Gastrocnemius medialis (tissue), 4 donors: Measurements from ENCODE around the gene IQCK.

Experiments used
- CTCF ChIP-seq, 5 experiments: fragments of 450-650 bp in 3 of 5; fragments of 200-600 bp in 2 of 5; sonication (generic) in 2 of 5; IDR thresholded peaks in 4 of 5; conservative IDR thresholded peaks in 1 of 5; 1 replicate in 4 of 5; 2 replicates in 1 of 5; pipeline ENCODE4 v1.5.1; 2016 to 2019; ENCODE audit warnings: antibody characterized with exemption in 5 of 5, mild to moderate bottlenecking in 3 of 5, moderate library complexity in 3 of 5
- POLR2A ChIP-seq, 2 donors: fragments of 450-650 bp; IDR thresholded peaks; one replicate each; pipeline ENCODE4 v1.6.1; 2017; ENCODE audit warnings: antibody characterized with exemption in 2 of 2, mild to moderate bottlenecking in 2 of 2, moderate library complexity in 2 of 2

- TF ChIP-seq CTCF (IDR thresholded peaks at IDR 0.05 in 4 of 5, conservative IDR thresholded peaks at IDR 0.05 in 1 of 5) = no peak
- TF ChIP-seq POLR2A (IDR thresholded peaks at IDR 0.05) = no peak
Observed at GRCh38 chr16:19700319-19700781, 17.7 kb upstream of the IQCK start.
